Tibial nerve (tissue), 4 donors: Measurements from ENCODE around the gene APP. TPM values are rescaled to one million over a fixed set of nuclear protein-coding genes. Genes with fewer than 3 reads are reported as not detected.

Experiments
- DNase-seq, 2 donors: peaks; one replicate each; pipeline ENCODE4 v3.0.0-alpha.2; 2019; ENCODE audit warnings: low spot score in 2 of 2
- H3K27ac ChIP-seq, 4 donors: fragments of 200-600 bp; sonication (generic) in 3 of 4; one replicate each; pipeline ENCODE4 v1.5.1; 2017 to 2019; ENCODE audit warnings: mild to moderate bottlenecking in 1 of 4
- H3K27me3 ChIP-seq, 2 donors: fragments of 200-600 bp; sonication (generic) in 1 of 2; one replicate each; pipeline versions ENCODE4 v1.5.1 to v1.6.0; 2017 to 2019
- H3K36me3 ChIP-seq, 3 donors: fragments of 200-600 bp; sonication (generic); one replicate each; pipeline ENCODE4 v1.5.1; 2018 to 2019
- H3K4me1 ChIP-seq, 4 donors: fragments of 200-600 bp; sonication (generic) in 3 of 4; one replicate each; pipeline ENCODE4 v1.5.1; 2017 to 2019
- H3K4me3 ChIP-seq, 4 donors: fragments of 200-600 bp; sonication (generic) in 3 of 4; one replicate each; pipeline ENCODE4 v1.5.1; 2017 to 2019; ENCODE audit warnings: mild to moderate bottlenecking in 1 of 4, moderate library complexity in 1 of 4
- H3K9me3 ChIP-seq, 4 donors: fragments of 200-600 bp; sonication (generic) in 3 of 4; one replicate each; pipeline ENCODE4 v1.5.1; 2017 to 2019
- EP300 ChIP-seq, 2 donors: sonication (generic); formaldehyde crosslinking; IDR thresholded peaks; one replicate each; pipeline ENCODE4 v1.6.1; 2017; ENCODE audit warnings: antibody characterized with exemption in 2 of 2, mild to moderate bottlenecking in 1 of 2
- POLR2A ChIP-seq, 2 donors: fragments of 450-650 bp; IDR thresholded peaks; one replicate each; pipeline ENCODE4 v1.6.1; 2017; ENCODE audit warnings: antibody characterized with exemption in 2 of 2, mild to moderate bottlenecking in 2 of 2, moderate library complexity in 2 of 2
- WGBS, 2 donors: methylation state at CpG; one replicate each; pipeline ENCODE4 v1.1.5; 2018; 5-methylcytosine and 5-hydroxymethylcytosine counted together
- total RNA-seq, 4 donors: library from RNA; depleted of rRNA; stranded (reverse); fragments of >200 nt; gene quantifications; one replicate each; pipeline ENCODE4 v1.1.0, GENCODE V29; 2016
- TF ChIP-seq, protein P1 (sequence below), 5 experiments: fragments of 200-600 bp in 3 of 5; fragments of 450-650 bp in 2 of 5; sonication (generic) in 3 of 5; IDR thresholded peaks; one replicate each; pipeline ENCODE4 v1.5.1; 2016 to 2019; ENCODE audit warnings: antibody characterized with exemption in 5 of 5, mild to moderate bottlenecking in 3 of 5, moderate library complexity in 2 of 5

Gene APP
- total RNA-seq, 4 donors from 2014 or later: 271 to 327 (median 293) TPM

DNA sequence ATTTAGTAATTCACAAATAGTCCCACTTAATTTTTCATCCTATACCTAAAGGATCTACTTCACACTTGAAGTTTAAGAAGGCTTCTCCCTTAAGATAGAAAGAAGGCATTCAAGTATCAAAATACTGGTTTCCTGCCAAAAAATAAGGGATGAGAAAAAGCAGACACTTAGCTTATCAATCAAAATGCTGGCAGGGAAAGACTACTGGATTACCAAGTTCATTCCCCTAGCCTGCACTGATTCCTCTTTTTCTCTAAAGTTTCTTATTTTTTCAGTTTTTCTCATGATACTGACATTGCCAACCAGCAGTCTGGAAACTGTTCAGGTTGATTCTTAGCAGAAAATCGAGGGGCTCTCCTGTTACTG is 231.2 kb downstream of the APP start:
- Histone ChIP-seq H3K9me3 (no peaks in the 10 kb centered on the region), H3K4me3 (no peak overlapping the region), H3K4me1 (peaks cover 0 to 59% (median 0%) of the 10 kb centered on the region in 4 donors), H3K27ac (peak overlapping the region in 1 of 4 donors; percentile 30), H3K36me3 (no peaks in the 10 kb centered on the region), H3K27me3 (no peaks in the 10 kb centered on the region)
- no peak for DNase-seq
- WGBS, 2 donors: 47 to 60% methylated on average over 1 of the region's 1 CpG
- TF ChIP-seq, protein P1, sequence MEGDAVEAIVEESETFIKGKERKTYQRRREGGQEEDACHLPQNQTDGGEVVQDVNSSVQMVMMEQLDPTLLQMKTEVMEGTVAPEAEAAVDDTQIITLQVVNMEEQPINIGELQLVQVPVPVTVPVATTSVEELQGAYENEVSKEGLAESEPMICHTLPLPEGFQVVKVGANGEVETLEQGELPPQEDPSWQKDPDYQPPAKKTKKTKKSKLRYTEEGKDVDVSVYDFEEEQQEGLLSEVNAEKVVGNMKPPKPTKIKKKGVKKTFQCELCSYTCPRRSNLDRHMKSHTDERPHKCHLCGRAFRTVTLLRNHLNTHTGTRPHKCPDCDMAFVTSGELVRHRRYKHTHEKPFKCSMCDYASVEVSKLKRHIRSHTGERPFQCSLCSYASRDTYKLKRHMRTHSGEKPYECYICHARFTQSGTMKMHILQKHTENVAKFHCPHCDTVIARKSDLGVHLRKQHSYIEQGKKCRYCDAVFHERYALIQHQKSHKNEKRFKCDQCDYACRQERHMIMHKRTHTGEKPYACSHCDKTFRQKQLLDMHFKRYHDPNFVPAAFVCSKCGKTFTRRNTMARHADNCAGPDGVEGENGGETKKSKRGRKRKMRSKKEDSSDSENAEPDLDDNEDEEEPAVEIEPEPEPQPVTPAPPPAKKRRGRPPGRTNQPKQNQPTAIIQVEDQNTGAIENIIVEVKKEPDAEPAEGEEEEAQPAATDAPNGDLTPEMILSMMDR (IDR thresholded peaks at IDR 0.05): no peak
- no peak for TF ChIP-seq POLR2A (IDR thresholded peaks at IDR 0.05)

DNA sequence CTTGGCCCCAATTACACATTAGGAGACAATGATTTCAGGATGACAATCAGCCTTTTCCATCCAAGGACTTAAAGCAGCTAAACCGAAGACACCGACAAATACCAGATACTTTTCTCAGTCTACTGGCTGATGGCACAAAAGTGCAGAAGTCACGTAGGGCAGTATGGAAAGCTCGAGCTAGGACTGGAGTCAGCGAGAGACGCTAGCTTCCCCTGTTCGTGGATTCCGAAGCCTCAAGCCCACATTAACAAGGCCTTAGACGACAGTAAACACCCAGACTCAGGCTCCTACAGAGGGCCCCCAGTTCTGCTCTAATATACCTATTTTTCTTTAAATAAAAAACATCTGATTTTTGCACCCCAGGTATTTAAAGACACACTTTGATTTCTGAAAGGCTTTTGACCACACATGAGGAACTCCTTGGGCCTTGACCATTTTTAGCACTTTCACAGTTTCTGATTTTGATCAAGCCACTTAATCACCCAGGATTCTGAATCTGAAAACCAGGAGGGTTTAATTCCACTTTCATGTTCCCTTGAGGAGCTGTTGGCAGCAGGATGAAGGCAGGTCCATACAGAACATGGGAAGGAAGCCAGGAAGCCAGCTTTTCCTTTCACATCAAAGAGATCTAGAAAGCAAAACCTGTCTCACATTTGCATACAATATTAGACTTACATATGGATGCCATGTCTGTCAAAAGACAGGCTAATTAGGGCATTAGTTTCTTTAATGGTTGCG is 231.7 kb downstream of the APP start:
- Histone ChIP-seq H3K36me3 (no peaks in the 10 kb centered on the region), H3K27me3 (no peaks in the 10 kb centered on the region), H3K4me3 (no peak overlapping the region), H3K27ac (peak overlapping the region in 1 of 4 donors; percentile 30), H3K4me1 (peaks cover 0 to 54% (median 0%) of the 10 kb centered on the region in 4 donors), H3K9me3 (no peaks in the 10 kb centered on the region)
- WGBS, 2 donors: 85 to 89% methylated on average over 10 of the region's 10 CpGs
- TF ChIP-seq, protein P1 (IDR thresholded peaks at IDR 0.05): no peak
- TF ChIP-seq EP300 (IDR thresholded peaks at IDR 0.05): no peak
- TF ChIP-seq POLR2A (IDR thresholded peaks at IDR 0.05): no peak
- no peak for DNase-seq

DNA sequence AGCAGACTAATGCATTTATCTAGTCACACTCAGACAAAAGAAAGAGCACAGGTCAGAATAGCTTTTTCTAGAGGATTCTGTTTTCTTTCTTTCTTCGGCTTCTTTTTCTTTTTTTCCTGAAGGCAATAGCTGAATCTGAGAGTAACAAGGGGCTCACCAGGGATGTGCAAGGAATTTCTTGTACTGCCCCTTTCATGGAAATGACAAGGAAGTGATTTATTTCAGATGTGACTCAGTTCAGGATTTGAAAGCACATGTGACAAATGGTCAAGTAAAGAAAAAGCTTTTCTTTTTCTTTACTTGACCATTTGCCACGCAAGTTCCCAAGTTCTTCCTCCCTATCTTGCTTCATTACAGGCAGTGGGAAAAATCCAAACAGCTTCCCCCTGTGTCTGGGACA is 233.8 kb downstream of the APP start:
- no peaks in the 10 kb centered on the region for H3K27me3 ChIP-seq
- no peaks in the 10 kb centered on the region for H3K9me3 ChIP-seq
- WGBS, 2 donors: 38 to 49% methylated on average over 2 of the region's 2 CpGs
- no peak overlapping the region for H3K4me3 ChIP-seq
- no peak for DNase-seq
- peaks cover 0 to 45% (median 0%) of the 10 kb centered on the region in 4 donors for H3K4me1 ChIP-seq
- no peak for TF ChIP-seq EP300 (IDR thresholded peaks at IDR 0.05)
- TF ChIP-seq, protein P1 (IDR thresholded peaks at IDR 0.05): no peak
- TF ChIP-seq POLR2A (IDR thresholded peaks at IDR 0.05): no peak
- H3K36me3 ChIP-seq: no peaks in the 10 kb centered on the region
- peak overlapping the region in 2 of 4 donors; percentile 13 to 50 for H3K27ac ChIP-seq

DNA sequence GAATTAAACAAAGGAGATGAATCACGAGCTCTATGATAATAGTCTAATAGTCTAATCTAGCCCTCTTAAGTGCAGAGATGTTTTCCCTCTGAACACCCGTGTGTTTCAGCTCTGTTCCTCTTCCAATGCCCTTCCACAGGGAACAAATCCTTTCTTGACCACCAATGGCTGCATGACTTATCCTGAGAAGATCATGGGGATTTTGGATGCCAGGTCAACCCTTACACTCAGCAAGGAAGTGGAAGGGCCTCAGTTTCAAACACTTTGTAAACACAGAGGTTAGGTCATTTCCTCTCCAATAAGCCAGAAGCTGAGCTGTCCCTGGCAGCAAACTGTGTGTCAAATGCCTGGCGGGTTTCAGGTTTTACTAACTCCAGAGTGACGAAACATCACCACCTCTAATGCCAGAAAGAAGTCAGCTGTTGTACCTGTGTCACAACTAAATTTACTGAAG is 235.8 kb downstream of the APP start:
- H3K9me3 ChIP-seq: no peaks in the 10 kb centered on the region
- peaks cover 0 to 62% (median 2%) of the 10 kb centered on the region in 4 donors for H3K4me1 ChIP-seq
- TF ChIP-seq, protein P1 (IDR thresholded peaks at IDR 0.05): no peak
- TF ChIP-seq POLR2A (IDR thresholded peaks at IDR 0.05) (no peak), EP300 (IDR thresholded peaks at IDR 0.05) (peak; percentile 10 to 75)
- peak overlapping the region in 2 of 4 donors; percentile 47 to 65 for H3K27ac ChIP-seq
- no peaks in the 10 kb centered on the region for H3K36me3 ChIP-seq
- peak; percentile 43 to 71 for DNase-seq
- H3K4me3 ChIP-seq: no peak overlapping the region
- 61 to 62% methylated on average over 4 of the region's 4 CpGs for WGBS, 2 donors
- H3K27me3 ChIP-seq: no peaks in the 10 kb centered on the region

DNA sequence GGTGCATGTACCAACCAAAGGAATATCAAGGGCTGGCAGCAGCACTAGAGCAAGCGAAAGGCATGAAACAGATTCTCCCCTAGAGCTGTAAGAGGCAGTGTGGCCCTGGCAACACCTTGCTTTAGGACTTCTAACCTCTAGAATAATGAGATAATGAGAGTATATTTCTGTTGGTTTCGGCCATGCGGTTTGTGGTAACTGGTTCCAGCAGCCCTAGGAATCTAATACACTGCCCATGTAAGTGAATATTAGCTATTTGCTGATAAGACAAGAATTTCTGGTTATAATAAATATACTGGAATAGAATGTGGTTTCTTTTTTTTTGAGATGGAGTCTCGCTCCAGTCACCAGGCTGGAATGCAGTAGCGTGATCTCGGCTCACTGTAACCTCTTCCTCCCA is 236.4 kb downstream of the APP start:
- DNase-seq: no peak
- no peak for TF ChIP-seq POLR2A (IDR thresholded peaks at IDR 0.05)
- TF ChIP-seq, protein P1 (IDR thresholded peaks at IDR 0.05): no peak
- no peak for TF ChIP-seq EP300 (IDR thresholded peaks at IDR 0.05)
- Histone ChIP-seq H3K4me1 (peaks cover 0 to 62% (median 4%) of the 10 kb centered on the region in 4 donors), H3K9me3 (no peaks in the 10 kb centered on the region), H3K27ac (peak overlapping the region in 1 of 4 donors; percentile 65), H3K27me3 (no peaks in the 10 kb centered on the region), H3K36me3 (no peaks in the 10 kb centered on the region), H3K4me3 (no peak overlapping the region)
- WGBS, 2 donors: 92 to 99% methylated on average over 6 of the region's 6 CpGs
